ENCODE measurements around the gene CAMSAP1.

The CAMSAP1 gene

DNA sequence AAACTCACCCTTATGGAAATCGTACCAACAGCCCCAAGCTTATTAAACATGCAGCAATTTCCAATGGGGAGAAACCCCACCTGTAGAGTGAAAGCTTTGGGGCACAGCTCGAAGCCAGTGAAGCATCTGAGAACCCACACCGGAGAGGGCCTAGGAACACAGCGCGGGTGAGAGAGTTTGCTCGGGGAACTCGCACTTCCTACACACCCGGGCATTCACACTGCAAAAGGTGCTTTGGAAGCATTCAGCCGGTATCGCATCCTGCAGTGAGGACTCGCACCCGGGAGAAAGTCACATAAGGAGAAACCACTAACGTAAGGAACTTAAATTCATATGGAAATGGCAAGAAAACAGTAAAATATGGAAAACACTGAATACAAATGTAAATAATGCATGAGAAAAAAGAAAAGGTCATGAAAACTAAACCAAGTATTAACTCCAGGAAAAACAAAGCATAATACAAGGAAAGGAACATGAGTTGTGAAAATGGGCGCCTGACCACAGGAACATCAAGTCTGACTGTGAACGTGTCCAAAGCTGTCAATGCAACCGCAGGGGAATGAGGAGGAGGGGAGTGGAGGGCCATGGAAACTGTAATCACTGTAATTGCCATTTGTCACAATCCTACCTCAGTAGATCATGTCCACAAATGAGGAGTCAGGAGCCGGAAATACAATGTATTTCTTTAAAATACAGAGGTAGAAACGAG, 28.7 kb downstream of the CAMSAP1 start:
- no peak for DNase-seq

DNA sequence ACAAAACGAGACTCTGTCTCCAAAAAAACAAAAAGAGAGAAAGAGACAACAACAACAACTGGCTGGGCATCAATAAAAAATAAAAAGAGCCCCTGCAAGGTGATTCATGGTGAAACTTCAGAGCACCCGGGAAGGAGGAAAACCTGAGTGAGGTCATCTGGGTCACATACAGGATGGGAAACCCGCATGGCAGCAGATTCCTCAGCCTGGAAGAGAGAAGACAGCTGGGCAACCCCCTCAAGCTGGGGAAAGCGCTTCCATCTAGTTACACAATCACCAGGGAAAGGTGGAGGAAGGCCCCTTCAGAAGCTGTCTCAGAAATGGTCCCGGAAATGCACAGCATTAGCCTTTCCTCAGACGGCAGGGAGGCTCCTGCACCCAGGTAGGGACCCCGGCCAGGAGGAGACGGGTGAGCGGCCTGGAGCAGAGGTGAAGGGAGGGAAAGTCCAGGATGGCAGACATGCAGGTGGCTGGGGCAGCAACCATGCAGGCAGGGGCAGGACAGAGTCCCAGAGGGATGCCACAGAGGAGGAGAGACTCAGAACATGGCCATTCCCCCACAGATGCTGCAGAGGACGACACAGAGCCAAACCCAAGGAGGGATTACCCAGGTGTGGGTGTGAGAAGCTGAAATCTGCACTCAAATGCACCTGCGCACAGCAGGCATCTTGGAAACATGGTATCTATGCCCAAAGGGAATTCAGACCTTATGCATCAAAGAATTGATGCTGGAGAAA, 29.4 kb downstream of the CAMSAP1 start:
- no peak for DNase-seq

DNA sequence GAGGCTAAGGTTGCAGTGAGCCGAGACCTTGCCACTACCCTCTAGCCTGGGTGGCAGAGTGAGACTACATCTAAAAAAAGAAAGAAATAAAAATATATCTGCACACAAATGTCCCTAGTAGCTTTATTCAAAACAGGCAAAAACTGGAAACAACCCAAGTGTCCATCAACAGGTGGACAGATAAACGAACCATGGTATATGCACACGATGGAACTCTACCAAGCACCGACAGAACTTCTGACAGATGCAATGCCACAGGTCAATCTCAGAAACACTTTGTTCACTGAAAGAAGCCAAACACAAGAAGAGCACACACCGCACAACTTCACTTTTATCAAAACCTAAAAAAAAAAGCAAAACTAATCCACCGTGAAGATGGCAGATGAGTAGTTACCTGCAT, 30.4 kb downstream of the CAMSAP1 start:
- DNase-seq, result no peak

DNA sequence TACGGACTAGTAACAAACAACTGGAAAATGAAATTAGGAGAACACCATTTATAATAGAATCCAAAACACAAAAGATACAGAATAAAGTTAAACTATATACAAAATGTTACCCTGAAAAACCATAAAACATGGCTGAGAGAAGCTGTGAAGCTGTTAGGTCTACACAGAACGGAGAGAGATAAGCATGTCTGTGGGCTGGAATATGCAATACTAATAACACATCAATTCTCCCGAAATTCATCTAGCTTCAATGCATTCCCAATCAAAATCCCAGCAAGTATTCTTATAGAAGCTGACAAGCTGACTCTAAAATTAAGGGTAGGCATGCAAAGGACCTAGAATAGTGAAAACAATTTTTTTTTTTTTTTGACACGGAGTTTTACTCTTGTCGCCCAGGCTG, 32.5 kb downstream of the CAMSAP1 start:
- DNase-seq, result no peak

DNA sequence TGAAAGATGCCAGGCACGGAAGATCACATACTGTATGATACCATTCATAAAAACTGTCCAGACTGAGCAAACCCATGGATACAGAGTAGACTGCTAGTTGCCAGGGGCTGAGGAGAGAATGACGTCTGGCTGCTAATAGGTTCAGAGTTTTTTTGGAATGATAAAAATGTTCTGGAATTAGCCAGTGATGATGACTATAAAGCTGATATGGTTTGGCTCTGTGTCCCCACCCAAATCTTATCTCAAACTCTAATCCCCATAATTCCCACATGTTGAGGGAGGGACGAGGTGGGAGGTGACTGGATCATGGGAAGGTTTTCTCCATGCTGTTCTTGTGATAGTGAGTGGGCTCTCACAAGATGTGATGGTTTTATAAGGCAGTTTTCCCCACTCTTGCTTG, 37.4 kb downstream of the CAMSAP1 start:
- DNase-seq, result no peak

DNA sequence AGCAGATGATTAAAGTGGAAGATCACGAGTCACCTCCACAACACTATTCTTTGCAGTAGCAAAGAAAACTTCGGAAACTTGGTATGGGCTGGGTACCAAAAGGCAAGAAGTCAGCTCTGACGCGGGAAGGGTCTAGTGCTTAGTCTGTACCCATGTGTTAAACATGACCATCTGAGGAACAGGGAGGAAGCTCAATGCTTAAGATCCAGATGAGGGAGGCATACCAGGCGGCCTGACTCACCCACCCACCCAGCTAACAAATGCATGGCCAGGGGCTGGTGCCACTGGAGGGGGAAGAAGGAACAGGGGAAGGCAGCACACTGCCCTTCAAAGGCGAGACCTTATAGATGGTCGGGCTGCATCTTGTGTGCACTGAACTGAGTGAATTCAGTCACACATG, 41.8 kb downstream of the CAMSAP1 start:
- no peak for DNase-seq

DNA sequence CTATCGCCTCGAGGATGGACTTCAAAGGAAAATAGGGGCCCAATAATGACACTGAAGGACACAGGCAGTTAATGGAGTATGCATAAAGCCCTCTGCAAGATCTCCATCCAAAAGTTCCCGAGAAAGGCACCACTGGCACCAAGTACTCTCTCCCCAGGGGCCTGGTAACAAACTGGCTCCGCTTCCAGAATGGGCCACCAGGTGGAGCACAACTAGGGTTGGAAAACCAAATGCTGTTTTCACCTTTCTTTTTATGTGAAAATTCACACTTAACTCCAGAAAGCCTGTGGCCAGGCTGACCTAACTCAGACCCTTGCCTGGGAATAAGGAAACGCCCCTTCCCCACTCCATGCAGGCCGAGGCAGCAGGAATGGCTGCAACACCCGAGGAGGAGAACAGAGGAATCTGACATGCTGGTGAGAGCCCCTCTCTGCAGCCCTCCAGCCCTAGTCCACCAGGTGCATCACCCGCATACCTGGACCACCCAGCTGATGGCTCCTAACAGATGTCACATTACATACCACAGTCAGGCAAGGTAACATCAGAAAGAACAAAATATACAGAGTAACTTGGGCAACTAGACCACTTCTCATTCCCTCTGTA, 42.8 kb downstream of the CAMSAP1 start:
- no peak for DNase-seq

DNA sequence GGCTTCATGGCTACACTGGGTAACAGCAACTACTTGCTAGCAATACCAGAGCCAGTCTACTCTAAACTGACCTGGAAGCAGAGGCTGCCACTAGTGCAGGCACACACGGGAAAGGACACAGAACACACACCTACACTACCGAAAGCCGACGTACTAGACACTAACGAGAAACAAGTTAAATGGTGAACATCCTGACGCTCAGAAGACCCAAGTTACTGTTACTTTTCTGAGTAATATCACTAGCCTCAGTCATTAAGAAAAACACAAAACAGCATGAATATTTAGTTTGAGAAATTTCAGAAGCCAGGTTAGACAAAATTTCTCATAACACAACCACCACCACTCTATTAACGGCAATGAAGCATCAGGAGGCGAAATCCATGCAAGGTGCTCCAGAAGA, 44.5 kb downstream of the CAMSAP1 start:
- no peak for DNase-seq

DNA sequence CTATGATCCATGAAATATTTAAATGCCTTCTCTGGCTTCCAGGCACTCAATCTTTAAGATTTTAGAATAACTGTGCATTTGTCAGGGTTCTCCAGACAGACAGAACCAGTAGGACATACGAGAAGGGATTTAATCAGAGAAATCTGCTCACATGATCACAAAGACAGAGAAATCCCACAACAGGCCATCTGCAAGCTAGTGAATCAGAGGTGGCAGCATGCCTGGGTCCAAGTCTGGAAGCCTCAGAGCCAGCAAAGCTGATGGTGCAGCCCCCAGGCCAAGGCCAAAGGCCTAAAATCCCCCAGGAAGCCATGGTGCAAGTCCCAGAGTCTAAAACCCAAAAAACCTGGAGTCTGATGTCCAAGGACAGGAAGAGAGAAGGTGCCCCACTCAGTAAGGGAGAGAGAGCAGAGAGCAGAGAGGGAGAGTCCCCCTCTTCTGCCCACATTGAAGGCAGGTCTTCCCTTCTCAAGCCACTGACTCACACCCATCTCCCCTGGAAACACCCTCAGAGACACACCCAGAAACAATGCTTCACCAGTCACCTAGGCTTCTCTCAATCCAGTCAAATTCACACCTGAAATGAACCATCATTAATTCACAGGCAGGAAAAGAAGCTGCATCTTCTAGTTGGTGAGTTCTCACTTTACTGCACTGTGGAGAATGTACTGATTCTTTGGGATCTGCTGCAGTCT, 48.7 kb downstream of the CAMSAP1 start:
- no peak for DNase-seq

DNA sequence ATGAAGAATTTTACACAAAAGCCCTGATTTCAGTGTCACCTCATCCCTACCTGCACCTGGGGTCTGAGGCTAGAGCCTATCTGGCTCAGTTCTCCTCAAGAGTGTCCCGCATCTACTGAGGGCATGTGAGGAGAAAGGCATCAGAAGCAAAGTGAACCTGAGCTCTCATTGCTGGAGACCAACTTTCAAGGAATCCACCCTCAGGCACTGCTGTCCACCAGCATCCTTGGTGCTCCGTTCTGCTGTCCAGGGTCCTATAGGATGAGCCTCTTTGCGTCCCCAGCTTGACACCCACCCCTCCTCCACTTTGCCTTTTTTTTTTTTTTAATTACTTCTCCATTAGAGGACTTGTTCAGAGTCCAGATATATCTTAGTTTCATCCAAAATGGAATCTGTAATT, 49.5 kb downstream of the CAMSAP1 start:
- no peak for DNase-seq

DNA sequence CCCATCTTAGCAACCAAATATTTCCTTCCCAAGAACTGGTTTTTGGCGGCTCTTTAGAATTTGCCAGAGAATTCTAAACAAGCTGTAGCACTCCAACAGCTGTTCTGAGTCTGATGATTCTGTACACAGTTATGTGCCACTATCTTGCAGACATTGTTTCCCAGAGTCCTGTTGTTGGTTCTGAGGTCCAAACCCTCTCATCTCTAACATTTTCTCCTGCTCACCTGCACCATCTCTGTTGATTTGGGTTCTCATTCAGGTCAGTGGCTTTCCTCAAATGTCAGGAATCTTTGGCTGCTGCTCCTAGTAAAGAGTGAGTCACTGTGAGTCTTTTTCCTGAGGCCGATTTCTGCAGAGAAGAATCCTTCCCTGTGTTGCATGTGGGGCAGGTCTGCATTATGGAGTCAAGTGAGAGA, 50.0 kb downstream of the CAMSAP1 start:
- no peak for DNase-seq

DNA sequence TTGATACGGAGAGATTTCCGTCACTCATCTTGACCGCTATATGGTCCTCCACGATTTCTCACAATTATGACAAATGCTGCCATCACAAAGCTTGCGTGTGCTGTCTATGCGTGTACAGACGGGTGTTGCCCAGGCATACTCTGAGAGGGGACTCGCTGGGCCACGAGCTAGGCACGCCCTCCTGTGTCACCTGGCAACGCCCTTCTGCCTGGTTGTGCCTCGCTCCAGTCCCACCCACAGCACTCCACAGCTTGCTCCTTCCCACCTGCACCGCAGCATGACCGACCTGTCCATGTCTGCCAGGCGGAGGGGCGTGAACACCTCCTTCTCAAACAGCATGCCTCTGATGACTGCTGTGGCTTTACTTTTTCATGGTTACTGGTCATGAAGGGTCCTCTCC, 55.6 kb downstream of the CAMSAP1 start:
- no peak for DNase-seq

DNA sequence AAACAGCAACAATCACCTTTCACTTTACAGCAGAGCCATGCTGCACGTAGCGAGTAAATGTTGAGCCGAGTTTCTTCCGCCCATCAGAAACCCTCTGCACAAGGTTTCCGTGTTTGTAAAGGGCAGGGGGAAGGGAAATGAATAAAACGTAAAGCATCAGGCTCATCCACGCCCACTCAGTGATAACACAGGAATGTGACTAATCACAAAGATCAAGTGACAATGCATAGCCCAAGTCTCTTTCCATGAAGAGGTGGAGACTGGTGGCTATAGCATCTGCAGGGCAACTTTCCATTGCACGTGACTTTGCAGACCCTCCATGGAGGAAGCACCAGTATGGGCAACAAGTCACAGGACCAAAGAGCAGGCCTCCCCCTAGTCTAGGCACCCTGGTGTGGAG, 56.6 kb downstream of the CAMSAP1 start:
- DNase-seq, result no peak

DNA sequence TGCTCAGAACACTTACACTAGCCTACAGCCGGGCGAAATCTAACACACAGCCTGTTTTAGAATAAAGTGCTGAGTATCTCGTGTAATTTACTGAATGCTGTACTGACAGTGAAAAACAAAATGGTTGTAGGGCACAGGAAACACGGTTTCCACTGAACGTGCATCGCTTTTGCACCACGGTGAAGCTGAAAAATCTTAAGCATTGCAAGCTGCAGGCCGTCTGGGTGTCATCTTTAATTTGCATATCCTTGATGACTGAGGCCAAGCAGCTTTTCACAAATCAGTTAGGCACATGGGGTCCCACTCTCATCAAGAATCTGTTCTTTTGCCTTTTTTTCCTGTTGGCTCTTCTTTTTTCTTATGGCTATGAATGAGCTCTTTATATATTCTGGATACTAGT, 58.2 kb downstream of the CAMSAP1 start:
- DNase-seq, result no peak

DNA sequence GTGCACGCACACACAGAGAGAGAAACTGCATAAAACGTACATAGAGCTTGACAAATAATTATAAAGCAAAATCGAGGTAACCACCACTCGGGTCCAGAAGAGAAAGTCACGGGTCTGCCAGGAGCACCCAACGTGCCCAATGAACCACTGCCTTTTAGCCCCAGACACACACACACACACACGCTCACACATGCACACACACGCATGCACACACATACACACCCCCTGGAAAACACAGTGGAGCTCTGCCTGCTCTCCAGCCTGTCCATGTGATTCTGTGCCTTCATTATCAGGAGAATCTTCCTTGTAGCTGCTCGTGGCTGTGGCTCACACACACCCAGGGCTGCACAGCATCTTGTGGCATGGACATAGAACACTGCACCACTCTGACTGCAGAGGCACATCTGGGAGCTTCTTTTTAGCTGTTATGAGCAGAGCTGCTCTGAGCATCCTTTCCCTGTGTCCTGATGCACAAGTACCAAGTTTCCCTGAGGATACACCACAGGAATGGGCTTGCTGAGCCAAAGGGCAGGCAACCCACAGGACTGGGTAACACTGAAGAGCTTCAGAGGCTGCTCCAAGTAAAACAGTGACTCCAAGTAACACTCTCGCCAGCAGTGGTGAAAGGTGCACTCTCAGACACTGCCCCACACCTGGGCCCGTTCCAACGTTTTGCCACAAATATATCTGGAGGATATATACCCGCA, 58.9 kb downstream of the CAMSAP1 start:
- no peak for DNase-seq

DNA sequence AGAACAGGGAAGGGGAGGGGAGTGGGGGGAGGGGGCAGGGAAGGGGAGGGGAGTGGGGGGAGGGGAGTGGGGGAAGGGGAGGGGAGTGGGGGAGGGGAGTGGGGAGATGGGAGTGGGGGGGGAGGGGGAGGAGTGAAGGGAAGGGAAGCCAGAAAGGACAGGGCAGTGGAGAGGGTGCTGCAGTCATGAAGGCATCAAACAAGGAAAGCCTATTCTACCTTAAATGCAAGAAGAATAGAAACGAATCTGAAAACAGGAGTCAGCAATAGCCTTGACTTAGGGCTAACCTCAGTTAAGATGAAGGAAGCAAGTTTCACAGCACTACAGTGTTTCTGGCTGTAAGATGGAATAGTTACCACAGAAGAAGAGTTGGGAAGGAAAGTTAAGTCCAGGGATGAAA, 59.5 kb downstream of the CAMSAP1 start:
- no peak for DNase-seq

DNA sequence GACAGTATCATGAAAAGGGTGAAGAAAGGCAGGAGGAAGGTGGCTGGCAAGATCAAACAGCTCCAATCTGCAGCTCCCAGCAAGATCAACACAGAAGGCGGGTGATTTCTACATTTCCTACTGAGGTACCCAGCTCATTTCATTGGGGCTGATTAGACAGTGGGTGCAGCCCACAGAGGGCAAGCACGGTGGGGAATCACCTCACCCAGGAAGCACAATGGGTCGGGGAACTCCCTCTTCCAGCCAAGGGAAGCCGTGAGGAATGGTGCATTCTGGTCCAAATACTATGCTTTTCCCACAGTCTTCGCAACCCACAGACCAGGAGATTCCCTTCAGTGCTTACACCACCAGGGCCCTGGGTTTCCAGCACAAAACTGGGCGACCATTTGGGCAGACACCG, 66.8 kb downstream of the CAMSAP1 start:
- DNase-seq, result no peak

DNA sequence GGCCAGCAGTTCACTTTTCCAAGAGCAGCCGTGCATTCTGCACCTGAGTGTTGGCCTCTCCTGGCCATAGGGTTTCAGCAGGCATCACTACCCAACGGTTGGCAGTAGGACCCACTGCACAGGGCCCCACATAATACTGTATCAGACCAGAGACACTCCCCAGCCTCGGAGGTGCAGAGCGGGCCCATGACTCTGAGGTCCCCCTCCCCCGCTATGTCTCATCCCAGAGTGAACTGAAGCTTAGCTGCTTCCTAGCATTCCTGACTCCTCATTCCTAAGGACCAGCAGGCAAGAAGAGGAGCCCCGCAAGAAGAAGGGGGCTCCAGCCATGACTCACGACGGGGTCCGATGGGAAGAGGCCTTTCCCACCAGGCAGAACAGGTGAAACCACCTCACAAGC, 67.2 kb downstream of the CAMSAP1 start:
- DNase-seq, result no peak

DNA sequence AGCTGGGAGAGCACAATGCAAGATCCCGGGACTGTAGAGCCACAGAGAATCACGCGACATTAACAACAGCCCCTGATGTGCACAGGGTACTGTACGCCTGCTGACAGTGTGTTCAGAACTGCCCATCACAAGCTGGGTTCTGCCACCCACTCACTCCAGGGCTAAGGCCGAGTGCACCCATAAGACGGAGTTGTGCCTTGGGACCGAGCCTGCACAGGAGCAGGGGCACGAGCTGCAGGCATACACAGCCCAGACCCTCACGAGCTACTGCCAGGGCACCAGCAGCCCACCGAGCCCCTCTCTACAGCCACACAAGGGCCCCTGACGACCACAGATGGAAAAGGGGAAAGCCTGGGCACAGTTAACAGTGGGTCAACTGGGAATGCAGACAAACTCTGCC, 67.8 kb downstream of the CAMSAP1 start:
- DNase-seq, result no peak

DNA sequence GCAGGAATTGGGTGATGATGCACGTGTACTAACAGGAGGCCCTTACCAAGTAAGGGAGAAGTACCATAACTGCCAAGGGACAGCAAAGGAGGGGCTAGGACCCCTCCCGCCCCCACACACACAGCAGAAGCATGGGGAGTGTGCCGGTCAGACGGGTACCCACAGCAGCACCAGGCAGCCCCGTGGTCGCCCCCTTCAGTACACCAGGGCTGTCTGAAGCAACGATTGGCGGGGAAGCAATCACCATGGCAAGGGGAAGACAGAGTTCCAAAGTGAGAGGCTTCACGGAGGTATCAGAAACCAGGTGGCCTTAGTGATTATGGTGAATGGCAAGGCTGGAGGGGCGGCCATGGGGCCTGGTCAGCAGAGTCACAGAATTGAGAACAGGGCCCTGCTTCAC, 72.2 kb downstream of the CAMSAP1 start:
- DNase-seq, result no peak

DNA sequence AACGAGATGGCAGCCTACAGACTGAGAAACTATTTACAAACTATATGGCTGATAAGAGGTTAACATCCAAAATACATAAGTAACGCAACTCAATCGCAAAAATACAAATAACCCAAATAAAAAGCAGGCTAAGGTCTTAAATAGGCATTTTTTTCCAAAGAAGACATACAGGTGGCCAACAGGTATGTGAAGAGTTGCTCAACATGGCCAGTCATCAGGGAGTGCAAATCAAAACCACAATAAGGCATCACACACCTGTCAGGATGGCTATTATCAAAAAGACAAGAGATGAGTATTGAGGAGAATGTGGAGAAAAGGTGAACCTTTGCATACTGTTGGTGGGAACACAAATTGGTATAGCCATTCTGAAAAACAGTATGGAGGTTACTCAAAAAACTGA, 73.5 kb downstream of the CAMSAP1 start:
- no peak for DNase-seq

DNA sequence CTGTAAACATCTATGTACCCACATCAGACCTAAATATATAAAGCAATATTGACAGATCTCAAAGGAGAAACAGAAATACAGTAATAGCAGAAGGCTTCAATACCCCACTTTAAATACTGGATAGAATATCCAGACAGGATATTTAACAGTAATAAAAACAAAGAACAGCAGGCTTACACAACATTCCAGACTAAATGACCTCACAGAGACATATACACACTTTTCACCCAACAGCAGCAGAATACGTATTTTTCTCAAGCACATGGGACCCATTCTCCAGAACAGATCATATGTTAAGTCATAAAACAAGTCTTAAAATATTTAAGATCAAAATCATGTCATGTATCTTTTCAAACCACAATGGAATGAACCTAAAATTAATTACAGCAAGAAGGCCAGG, 76.8 kb downstream of the CAMSAP1 start:
- no peak for DNase-seq

DNA sequence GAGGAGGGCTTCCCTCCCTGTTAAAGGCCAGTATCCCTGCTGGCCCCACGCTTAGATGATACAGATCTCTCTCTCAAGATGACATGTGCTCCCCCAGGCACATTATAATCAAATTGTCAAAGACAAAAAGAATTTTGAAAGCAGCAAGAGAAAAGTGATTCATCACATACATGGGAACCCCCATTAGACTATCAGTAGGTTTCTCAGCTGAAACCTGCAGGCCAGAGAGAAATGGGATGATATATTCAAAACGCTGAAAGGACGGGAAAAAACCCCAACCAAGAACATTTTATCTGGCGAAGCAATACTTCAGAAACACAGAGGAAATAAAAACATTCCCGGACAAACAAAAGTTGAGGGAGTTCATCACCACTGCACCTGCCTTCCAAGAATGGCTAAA, 78.7 kb downstream of the CAMSAP1 start:
- DNase-seq, result no peak

All from SHP77 treated with DMSO at 0.1 percent for 48 hours (cell line).